ENCODE results near the gene KCNT1.

DNA sequence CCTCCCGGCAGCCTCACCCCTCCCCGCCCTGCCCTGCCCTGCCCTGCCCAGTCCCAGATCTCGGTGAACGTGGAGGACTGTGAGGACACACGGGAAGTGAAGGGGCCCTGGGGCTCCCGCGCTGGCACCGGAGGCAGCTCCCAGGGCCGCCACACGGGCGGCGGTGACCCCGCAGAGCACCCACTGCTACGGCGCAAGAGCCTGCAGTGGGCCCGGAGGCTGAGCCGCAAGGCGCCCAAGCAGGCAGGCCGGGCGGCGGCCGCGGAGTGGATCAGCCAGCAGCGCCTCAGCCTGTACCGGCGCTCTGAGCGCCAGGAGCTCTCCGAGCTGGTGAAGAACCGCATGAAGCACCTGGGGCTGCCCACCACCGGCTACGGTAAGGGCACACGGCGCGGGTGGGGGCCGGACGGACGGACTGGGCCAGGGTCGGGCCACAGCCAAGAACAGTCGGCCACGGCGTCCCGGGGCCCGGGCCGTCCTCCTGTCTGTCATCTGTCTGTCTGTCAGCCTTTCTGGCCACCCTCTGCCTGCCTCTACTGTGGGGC lies 84.2 kb downstream of the KCNT1 start:
- TF ChIP-seq CTCF (IDR thresholded peaks at IDR 0.05) (no peak), EP300 (IDR thresholded peaks at IDR 0.05) (no peak)
